ENCODE data around the gene EPB41L5.

- TF ChIP-seq GATA2 (IDR thresholded peaks at IDR 0.05; ENCODE audit: low read depth, low read length) (no peak), GATA3 (IDR thresholded peaks at IDR 0.05; ENCODE audit: low read depth, low read length) (no peak)
These were observed 110.2 kb downstream of the EPB41L5 start for GRCh38 chr2:120123090-120123489.

Measured in SH-SY5Y (cell line).